HT-29 (cell line): ENCODE measurements around the gene ANXA4. TPM values are rescaled to one million over a fixed set of nuclear protein-coding genes. Genes with fewer than 3 reads are reported as not detected.
A peak's percentile ranks its signal among the peaks of the same experiment; 100 is the strongest.
"Not testable (repeated sequence)": the region's sequence is repeated elsewhere in the genome, so short reads cannot be mapped to it uniquely, and the experiment has no call there.

ENCODE experiments used
- DNase-seq: peaks from one replicate; pipeline ENCODE4 v3.0.0-alpha.2; 2015; ENCODE audit warnings: low spot score
- total RNA-seq: library from RNA; depleted of rRNA; stranded (reverse); fragments of >200 nt; shearing (Covaris generic); gene quantifications from 2 replicates; pipeline ENCODE4 v1.2.3, GENCODE V29; 2014

ANXA4 gene
- total RNA-seq, 1 experiment from 2014 or later = 510 TPM

GRCh38 chr2:69804416-69804815 is 62.5 kb downstream of the ANXA4 start:
- DNase-seq = no peak

GRCh38 chr2:69805887-69806286 is 64.0 kb downstream of the ANXA4 start:
- no peak for DNase-seq

- no peak for DNase-seq
Measured at GRCh38 chr2:69807821-69808540, 66.0 kb downstream of the ANXA4 start.

- DNase-seq = no peak
Measured at GRCh38 chr2:69810550-69810949, 68.6 kb downstream of the ANXA4 start.

GRCh38 chr2:69811018-69811417 is 69.1 kb downstream of the ANXA4 start:
- no peak for DNase-seq

GRCh38 chr2:69811591-69811990 is 69.7 kb downstream of the ANXA4 start:
- no peak for DNase-seq

GRCh38 chr2:69815717-69816116 is 73.8 kb downstream of the ANXA4 start:
- no peak for DNase-seq

- peak; percentile 91 for DNase-seq
Measured at GRCh38 chr2:69816923-69817542, 75.1 kb downstream of the ANXA4 start.

- DNase-seq = no peak
Measured at GRCh38 chr2:69817729-69818501, 76.0 kb downstream of the ANXA4 start.

- DNase-seq = peak; percentile 17
Measured at GRCh38 chr2:69827796-69828540, 86.0 kb downstream of the ANXA4 start.

- no peak for DNase-seq
Measured at GRCh38 chr2:69828938-69829255, 87.0 kb downstream of the ANXA4 start.

GRCh38 chr2:69829256-69830044 is 87.5 kb downstream of the ANXA4 start, which contains the start of gene GMCL1:
Gene GMCL1 (plus strand): TSS chr2:69829660. CDS start chr2:69829893, 233 bp downstream.
- peak; percentile 97 for DNase-seq

- DNase-seq = peak; percentile 75
Measured at GRCh38 chr2:69830045-69830905, 88.3 kb downstream of the ANXA4 start.

- DNase-seq = not testable (repeated sequence)
Measured at GRCh38 chr2:69830906-69831241, 88.9 kb downstream of the ANXA4 start.

- no peak for DNase-seq
Measured at GRCh38 chr2:69831354-69831905, 89.5 kb downstream of the ANXA4 start.

- no peak for DNase-seq
Measured at GRCh38 chr2:69833752-69834151, 91.8 kb downstream of the ANXA4 start.

GRCh38 chr2:69835666-69836065 is 93.7 kb downstream of the ANXA4 start:
- no peak for DNase-seq

GRCh38 chr2:69836316-69836715 is 94.4 kb downstream of the ANXA4 start:
- no peak for DNase-seq

- no peak for DNase-seq
Measured at GRCh38 chr2:69837533-69837932, 95.6 kb downstream of the ANXA4 start.

GRCh38 chr2:69843993-69844392 is 102.1 kb downstream of the ANXA4 start:
- no peak for DNase-seq
